Activated naive CD8-positive, alpha-beta T cell treated with anti-CD3 and anti-CD28 coated beads, Interleukin-2, amount 10 ng/mL, durations not matched to agents 7 days and 5 days (primary cell): ENCODE measurements around the gene SPAG7. TPM values are rescaled to one million over a fixed set of nuclear protein-coding genes. Genes with fewer than 3 reads are reported as not detected.
A peak's percentile ranks its signal among the peaks of the same experiment; 100 is the strongest.

Experiments
- ATAC-seq: fragments of 150-1000 bp; cut with Tn5 transposase; one replicate; pipeline ENCODE4 v1.10.0; 2021; ENCODE audit warnings: low read depth, moderate library complexity
- POLR2A ChIA-PET: fragments of 350-600 bp; sonication (Branson Sonifier 250); formaldehyde crosslinking; loops from one replicate; lab custom pipeline; 2021; ENCODE audit warnings: antibody characterized with exemption; lab: Charles Lee
- DNase-seq: peaks from one replicate; pipeline ENCODE4 v3.0.0; 2021
- H3K27ac Mint-ChIP-seq: one replicate; pipeline ENCODE4 v1.8.0; 2022; ENCODE audit warnings: mild to moderate bottlenecking, mixed read lengths
- H3K27me3 Mint-ChIP-seq: one replicate; pipeline ENCODE4 v1.8.0; 2022; ENCODE audit warnings: mild to moderate bottlenecking, moderate library complexity, mixed read lengths
- H3K36me3 Mint-ChIP-seq: one replicate; pipeline ENCODE4 v1.8.0; 2021; ENCODE audit warnings: mild to moderate bottlenecking, mixed read lengths
- H3K4me1 Mint-ChIP-seq: one replicate; pipeline ENCODE4 v1.8.0; 2021; ENCODE audit warnings: mixed read lengths
- H3K4me3 Mint-ChIP-seq: one replicate; pipeline ENCODE4 v1.8.0; 2022; ENCODE audit warnings: mild to moderate bottlenecking, moderate library complexity, mixed read lengths
- H3K9me3 Mint-ChIP-seq: one replicate; pipeline ENCODE4 v1.8.0; 2021; ENCODE audit warnings: mixed read lengths
- total RNA-seq, 2 experiments: library from RNA; stranded (reverse); gene quantifications; one replicate each; pipeline ENCODE4 v1.2.3, GENCODE V29; 2021

Gene SPAG7
- total RNA-seq, 2 experiments from 2014 or later = 47.1 to 51.9 TPM

- ATAC-seq (no peak), DNase-seq (no peak)
- H3K4me3 Mint-ChIP-seq = no peak overlapping the region
- POLR2A ChIA-PET = interaction anchor here (0.6 to 17.2 kb wide), 3 partner anchors 13 to 759 kb away, joined by 3 to 441 read pairs (median 5); partner anchors contain the start of gene SPAG7
- H3K27ac Mint-ChIP-seq = no peak overlapping the region
- no peaks in the 10 kb centered on the region for H3K9me3 Mint-ChIP-seq
- H3K27me3 Mint-ChIP-seq = no peaks in the 10 kb centered on the region
- H3K36me3 Mint-ChIP-seq = peaks cover 17% of the 10 kb centered on the region
- H3K4me1 Mint-ChIP-seq = peaks cover 22% of the 10 kb centered on the region
These were observed 14.1 kb downstream of the SPAG7 start for GRCh38 chr17:4953451-4953961.

- Mint-ChIP-seq H3K27ac (peak overlapping the region; percentile 92), H3K4me3 (peak overlapping the region; percentile 86), H3K4me1 (peaks cover 20% of the 10 kb centered on the region), H3K9me3 (no peaks in the 10 kb centered on the region), H3K36me3 (peaks cover 18% of the 10 kb centered on the region), H3K27me3 (no peaks in the 10 kb centered on the region)
- DNase-seq (no peak), ATAC-seq (no peak)
- POLR2A ChIA-PET = interaction anchor here (0.6 to 17.2 kb wide), 5 partner anchors 8 to 98 kb away, joined by 3 to 441 read pairs (median 7); partner anchors contain the start of genes RNF167, SLC25A11 and SPAG7
These were observed 16.1 kb downstream of the SPAG7 start for GRCh38 chr17:4951486-4951885.

- H3K27me3 Mint-ChIP-seq = no peaks in the 10 kb centered on the region
- DNase-seq (no peak), ATAC-seq (no peak)
- POLR2A ChIA-PET = interaction anchor here (0.6 to 17.2 kb wide), 7 partner anchors 11 to 111 kb away, joined by 3 to 441 read pairs (median 4); partner anchors contain the start of genes RNF167, SLC25A11 and SPAG7
- peak within 1 kb of the TSS; percentile 86 for H3K4me3 Mint-ChIP-seq
- peaks cover 21% of the 10 kb centered on the region for H3K36me3 Mint-ChIP-seq
- no peaks in the 10 kb centered on the region for H3K9me3 Mint-ChIP-seq
- peaks cover 16% of the 10 kb centered on the region for H3K4me1 Mint-ChIP-seq
- H3K27ac Mint-ChIP-seq = peak within 1 kb of the TSS; percentile 92
These were observed 16.8 kb downstream of the SPAG7 start, which contains the start of gene ENO3 for GRCh38 chr17:4950746-4951204. Gene ENO3, plus strand, starts transcription at chr17:4951119. Its CDS starts 711 bp downstream, at chr17:4951830.

- POLR2A ChIA-PET = interaction anchor here (0.6 to 17.2 kb wide), 8 partner anchors 10 to 469 kb away, joined by 3 to 441 read pairs (median 4); partner anchors contain the start of genes NUP88, RNF167, RPAIN and SLC25A11
- peaks cover 26% of the 10 kb centered on the region for H3K36me3 Mint-ChIP-seq
- peak overlapping the region; percentile 86 for H3K4me3 Mint-ChIP-seq
- peak overlapping the region; percentile 92 for H3K27ac Mint-ChIP-seq
- peaks cover 21% of the 10 kb centered on the region for H3K4me1 Mint-ChIP-seq
- no peaks in the 10 kb centered on the region for H3K27me3 Mint-ChIP-seq
- H3K9me3 Mint-ChIP-seq = no peaks in the 10 kb centered on the region
- DNase-seq = no peak
- peak; percentile 2 for ATAC-seq
These were observed 17.4 kb downstream of the SPAG7 start for GRCh38 chr17:4950075-4950745.

- DNase-seq = peak; percentile 85
- Mint-ChIP-seq H3K4me3 (peak overlapping the region; percentile 100), H3K27me3 (no peaks in the 10 kb centered on the region), H3K27ac (peak overlapping the region; percentile 84), H3K9me3 (no peaks in the 10 kb centered on the region), H3K4me1 (peaks cover 28% of the 10 kb centered on the region), H3K36me3 (peaks cover 33% of the 10 kb centered on the region)
- POLR2A ChIA-PET = interaction anchor here (0.7 to 17.2 kb wide), 12 partner anchors 8 to 470 kb away, joined by 3 to 441 read pairs (median 4); partner anchors contain the start of genes C17orf107, INCA1, KIF1C and NUP88
- peak; percentile 23 for ATAC-seq
These were observed 18.1 kb downstream of the SPAG7 start for GRCh38 chr17:4949321-4950074.

DNA sequence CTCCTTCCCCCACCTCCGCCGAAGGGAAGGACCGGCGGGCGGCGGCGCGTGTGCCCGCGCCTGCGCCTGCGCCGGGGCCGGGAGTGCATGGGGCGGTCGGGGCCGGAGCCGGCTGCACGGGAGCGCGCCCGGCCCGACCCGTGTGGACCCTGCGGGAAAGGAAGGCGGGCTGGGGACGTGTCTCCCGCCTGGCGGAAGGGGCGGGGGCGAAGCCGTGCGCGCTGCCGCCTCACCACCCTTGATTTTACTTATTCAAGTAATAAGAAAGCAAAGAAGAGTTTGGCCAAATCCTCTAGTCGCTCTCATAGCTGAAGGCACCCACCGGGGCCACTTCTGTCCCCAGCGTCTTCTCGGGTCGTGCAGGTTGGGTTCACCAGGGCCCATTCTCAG lies 18.7 kb downstream of the SPAG7 start:
- POLR2A ChIA-PET = interaction anchor here (0.6 to 17.2 kb wide), 15 partner anchors 8 to 246 kb away, joined by 3 to 441 read pairs (median 5); partner anchors contain the start of genes ARRB2, C17orf107, CAMTA2 and INCA1
- no peaks in the 10 kb centered on the region for H3K9me3 Mint-ChIP-seq
- H3K4me1 Mint-ChIP-seq = peaks cover 31% of the 10 kb centered on the region
- peak overlapping the region; percentile 100 for H3K27ac Mint-ChIP-seq
- H3K4me3 Mint-ChIP-seq = peak overlapping the region; percentile 100
- H3K27me3 Mint-ChIP-seq = no peaks in the 10 kb centered on the region
- H3K36me3 Mint-ChIP-seq = peaks cover 38% of the 10 kb centered on the region
- DNase-seq (no peak), ATAC-seq (peak; percentile 44)

DNA sequence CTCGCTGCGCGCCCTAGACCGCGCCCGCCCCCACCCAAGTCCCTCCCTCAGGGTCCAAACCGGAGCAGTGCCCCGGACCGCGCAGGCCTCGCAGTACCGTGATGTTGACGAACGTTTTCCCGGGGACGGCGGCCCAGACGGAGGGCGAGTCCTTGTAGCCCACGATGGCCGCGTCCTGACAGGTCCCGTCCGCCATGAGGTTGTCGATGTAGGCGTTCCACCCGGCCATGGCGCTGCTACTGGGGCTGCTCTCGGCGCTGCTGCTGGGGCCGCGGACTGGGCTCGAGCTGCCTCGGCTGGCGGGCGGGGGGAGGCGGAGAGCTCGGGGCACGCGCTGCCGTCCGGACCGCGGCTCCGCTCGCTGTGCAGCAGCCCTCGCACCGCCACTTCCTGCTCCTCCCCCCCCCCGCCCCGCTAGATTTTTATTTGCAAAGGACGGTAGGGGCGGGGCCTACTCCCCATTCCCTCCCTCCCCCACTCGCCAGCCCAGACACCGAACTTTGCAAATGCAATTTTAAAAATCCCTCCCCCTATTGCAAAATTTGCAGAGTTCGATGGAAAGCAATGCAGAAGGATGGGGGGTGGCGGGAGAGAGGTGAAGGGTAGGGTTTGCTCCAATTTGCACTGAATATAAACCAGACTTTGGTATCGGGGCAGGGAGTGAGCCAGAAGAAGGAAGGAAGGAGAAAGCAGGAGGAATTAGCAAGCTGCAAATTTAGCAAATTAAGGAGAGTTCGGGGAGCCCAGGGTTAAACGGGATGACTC lies 19.3 kb downstream of the SPAG7 start, which contains the start of gene PFN1:
PFN1 (minus strand) TSS at position 365 of the 765 bp plus-strand sequence; CDS start at position 229, 136 bp downstream.
- Mint-ChIP-seq H3K27ac (peak within 1 kb of the TSS; percentile 100), H3K4me1 (peaks cover 34% of the 10 kb centered on the region), H3K27me3 (no peaks in the 10 kb centered on the region), H3K9me3 (no peaks in the 10 kb centered on the region), H3K4me3 (peak within 1 kb of the TSS; percentile 100), H3K36me3 (peaks cover 40% of the 10 kb centered on the region)
- ATAC-seq = peak; percentile 21
- DNase-seq = peak; percentile 86
- POLR2A ChIA-PET = interaction anchor here (0.6 to 17.2 kb wide), 17 partner anchors 8 to 246 kb away, joined by 3 to 441 read pairs (median 5); partner anchors contain the start of genes ARRB2, C17orf107, CAMTA2 and INCA1

DNA sequence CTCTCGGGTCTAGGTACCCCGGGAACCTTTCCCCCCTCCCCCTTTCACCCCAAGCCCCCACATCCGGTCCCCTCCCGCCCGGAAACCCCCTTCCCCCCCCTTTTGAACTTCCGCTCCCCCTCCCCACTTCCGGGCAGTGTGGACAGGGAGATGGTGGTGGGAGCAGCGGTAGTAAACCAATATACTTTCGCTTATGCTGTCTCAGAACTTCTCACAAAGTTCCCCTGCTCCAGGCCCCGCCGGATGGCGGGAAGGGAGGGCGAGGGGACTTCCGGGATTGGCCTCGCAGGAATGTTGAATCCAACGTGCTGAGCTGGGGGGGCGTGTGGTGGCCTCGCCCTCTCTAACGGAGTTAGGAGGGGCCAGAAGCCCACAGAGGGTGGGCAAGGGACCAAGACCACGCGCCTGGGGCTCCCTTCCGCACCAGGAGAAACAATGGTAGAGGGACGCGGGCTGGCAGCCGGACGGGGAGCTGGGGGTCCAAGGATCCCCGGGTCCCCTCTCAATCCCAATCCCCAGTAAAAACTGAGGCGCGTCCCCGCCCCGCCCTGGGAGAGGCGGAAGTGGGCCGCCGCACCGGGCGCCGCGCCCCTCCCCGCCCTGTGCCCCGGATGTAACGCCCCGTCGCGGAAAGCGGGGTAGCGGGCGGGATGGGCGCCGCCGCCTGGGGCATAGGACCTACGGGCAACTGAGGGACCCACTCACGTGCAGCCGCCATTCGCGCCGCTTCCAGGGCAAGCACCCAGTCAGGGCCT lies 20.0 kb downstream of the SPAG7 start:
- peak; percentile 86 for DNase-seq
- no peaks in the 10 kb centered on the region for H3K9me3 Mint-ChIP-seq
- H3K4me3 Mint-ChIP-seq = peak overlapping the region; percentile 100
- POLR2A ChIA-PET = interaction anchor here (0.6 to 17.2 kb wide), 16 partner anchors 8 to 684 kb away, joined by 3 to 441 read pairs (median 4); partner anchors contain the start of genes ARRB2, CAMTA2, INCA1 and KIF1C
- H3K4me1 Mint-ChIP-seq = peaks cover 42% of the 10 kb centered on the region
- H3K27ac Mint-ChIP-seq = peak overlapping the region; percentile 100
- no peaks in the 10 kb centered on the region for H3K27me3 Mint-ChIP-seq
- H3K36me3 Mint-ChIP-seq = peaks cover 45% of the 10 kb centered on the region
- peak; percentile 12 for ATAC-seq

DNA sequence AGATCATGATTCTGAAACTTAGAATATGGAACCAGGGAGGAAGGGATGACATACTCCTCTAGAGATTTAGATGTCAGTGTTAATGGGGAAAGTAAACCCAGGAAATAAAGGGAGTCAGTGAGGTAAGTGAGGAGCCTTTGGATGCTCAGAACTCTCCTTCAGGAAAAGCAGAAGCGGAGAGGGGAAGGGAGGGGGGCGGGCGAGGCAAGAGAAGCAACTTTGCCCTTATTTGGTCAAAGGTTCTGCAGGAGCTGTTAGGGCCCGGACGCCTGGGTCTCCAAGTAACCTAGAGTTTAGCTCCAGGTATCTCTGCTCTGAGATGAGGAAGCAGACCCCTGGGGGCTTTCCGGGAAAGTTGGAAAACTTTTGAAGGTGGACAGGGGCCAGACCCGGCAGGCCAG lies 20.6 kb downstream of the SPAG7 start:
- H3K4me1 Mint-ChIP-seq = peaks cover 48% of the 10 kb centered on the region

GRCh38 chr17:4946312-4946976 lies 21.2 kb downstream of the SPAG7 start:
- DNase-seq = no peak
- ATAC-seq = no peak
- H3K4me3 Mint-ChIP-seq = peak overlapping the region; percentile 100
- peaks cover 48% of the 10 kb centered on the region for H3K4me1 Mint-ChIP-seq
- no peaks in the 10 kb centered on the region for H3K9me3 Mint-ChIP-seq
- no peaks in the 10 kb centered on the region for H3K27me3 Mint-ChIP-seq
- POLR2A ChIA-PET = interaction anchor here (0.7 to 17.2 kb wide), 9 partner anchors 6 to 683 kb away, joined by 3 to 441 read pairs (median 4); partner anchors contain the start of genes INCA1, KIF1C, RNF167 and SLC25A11
- peak overlapping the region; percentile 100 for H3K27ac Mint-ChIP-seq
- H3K36me3 Mint-ChIP-seq = peaks cover 55% of the 10 kb centered on the region

More for the DNA sequence above, 20.6 kb downstream of the SPAG7 start:
- DNase-seq (no peak), ATAC-seq (no peak)
- Mint-ChIP-seq H3K27ac (peak overlapping the region; percentile 100), H3K9me3 (no peaks in the 10 kb centered on the region), H3K36me3 (peaks cover 51% of the 10 kb centered on the region), H3K4me3 (peak overlapping the region; percentile 100), H3K27me3 (no peaks in the 10 kb centered on the region)
- POLR2A ChIA-PET = interaction anchor here (0.6 to 17.2 kb wide), 14 partner anchors 7 to 684 kb away, joined by 3 to 441 read pairs (median 6); partner anchors contain the start of genes ARRB2, CAMTA2, INCA1 and KIF1C

- peaks cover 60% of the 10 kb centered on the region for H3K36me3 Mint-ChIP-seq
- POLR2A ChIA-PET = interaction anchor here (0.9 to 17.2 kb wide), 9 partner anchors 9 to 96 kb away, joined by 3 to 441 read pairs (median 5); partner anchors contain the start of genes INCA1, KIF1C and SPAG7
- no peak for ATAC-seq
- H3K27me3 Mint-ChIP-seq = no peaks in the 10 kb centered on the region
- peak overlapping the region; percentile 100 for H3K4me3 Mint-ChIP-seq
- peak overlapping the region; percentile 100 for H3K27ac Mint-ChIP-seq
- peaks cover 44% of the 10 kb centered on the region for H3K4me1 Mint-ChIP-seq
- DNase-seq = no peak
- H3K9me3 Mint-ChIP-seq = no peaks in the 10 kb centered on the region
These were observed 21.7 kb downstream of the SPAG7 start for GRCh38 chr17:4945944-4946280.
